M059J (cell line): ENCODE results near the gene LAIR1. TPM values are rescaled to one million over a fixed set of nuclear protein-coding genes. Genes with fewer than 3 reads are reported as not detected.
A peak's percentile ranks its signal among the peaks of the same experiment; 100 is the strongest.
"Not testable (repeated sequence)": the region's sequence is repeated elsewhere in the genome, so short reads cannot be mapped to it uniquely, and the experiment has no call there.

ENCODE experiments used
- DNase-seq: peaks from one replicate; pipeline ENCODE4 v3.0.0-alpha.2; 2012; ENCODE audit warnings: low read depth
- total RNA-seq: library from RNA; depleted of rRNA; stranded (reverse); fragments of >200 nt; shearing (Covaris generic); gene quantifications from 2 replicates; pipeline ENCODE4 v1.2.3, GENCODE V29; 2014

LAIR1 gene
- total RNA-seq, 1 experiment from 2014 or later: 0.15 TPM

GRCh38 chr19:54376610-54377285 lies 12.0 kb upstream of the LAIR1 start:
- no peak for DNase-seq

DNA sequence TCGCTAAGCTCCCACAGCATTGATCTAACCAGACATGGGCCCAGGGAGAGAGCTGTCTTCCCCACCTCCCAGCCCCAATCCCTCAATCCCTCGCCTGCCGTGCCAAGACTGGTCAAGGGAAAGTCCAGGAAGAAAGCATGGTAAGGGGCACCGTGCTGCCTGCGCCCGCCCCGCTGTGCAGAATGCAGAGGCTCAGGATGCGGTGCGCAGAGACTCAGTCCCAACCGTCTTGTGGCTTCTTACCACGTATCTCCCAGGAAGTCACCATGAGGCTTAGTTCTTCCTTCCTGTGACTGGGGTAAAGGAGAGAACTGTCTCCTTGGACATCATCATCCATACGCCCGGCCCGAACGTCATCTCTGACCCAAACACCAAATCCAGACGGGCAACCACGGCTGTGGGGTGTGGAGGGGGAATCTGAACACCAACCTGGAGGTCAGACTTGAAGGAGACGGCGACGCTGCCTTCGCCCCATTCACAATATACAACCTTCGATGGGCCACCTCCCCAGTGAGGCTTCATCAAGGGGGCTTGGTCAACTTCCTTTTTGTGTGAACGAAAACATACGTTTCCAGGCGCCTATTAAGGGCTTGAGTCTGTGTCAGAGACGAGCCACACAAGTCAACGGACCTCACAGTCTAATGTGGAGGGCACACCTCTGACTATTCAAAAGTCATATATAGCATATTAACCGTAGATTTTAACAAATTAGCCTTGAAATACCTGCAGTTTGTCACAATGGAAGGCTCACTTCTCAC lies 10.6 kb upstream of the LAIR1 start:
- not testable (repeated sequence) for DNase-seq

DNA sequence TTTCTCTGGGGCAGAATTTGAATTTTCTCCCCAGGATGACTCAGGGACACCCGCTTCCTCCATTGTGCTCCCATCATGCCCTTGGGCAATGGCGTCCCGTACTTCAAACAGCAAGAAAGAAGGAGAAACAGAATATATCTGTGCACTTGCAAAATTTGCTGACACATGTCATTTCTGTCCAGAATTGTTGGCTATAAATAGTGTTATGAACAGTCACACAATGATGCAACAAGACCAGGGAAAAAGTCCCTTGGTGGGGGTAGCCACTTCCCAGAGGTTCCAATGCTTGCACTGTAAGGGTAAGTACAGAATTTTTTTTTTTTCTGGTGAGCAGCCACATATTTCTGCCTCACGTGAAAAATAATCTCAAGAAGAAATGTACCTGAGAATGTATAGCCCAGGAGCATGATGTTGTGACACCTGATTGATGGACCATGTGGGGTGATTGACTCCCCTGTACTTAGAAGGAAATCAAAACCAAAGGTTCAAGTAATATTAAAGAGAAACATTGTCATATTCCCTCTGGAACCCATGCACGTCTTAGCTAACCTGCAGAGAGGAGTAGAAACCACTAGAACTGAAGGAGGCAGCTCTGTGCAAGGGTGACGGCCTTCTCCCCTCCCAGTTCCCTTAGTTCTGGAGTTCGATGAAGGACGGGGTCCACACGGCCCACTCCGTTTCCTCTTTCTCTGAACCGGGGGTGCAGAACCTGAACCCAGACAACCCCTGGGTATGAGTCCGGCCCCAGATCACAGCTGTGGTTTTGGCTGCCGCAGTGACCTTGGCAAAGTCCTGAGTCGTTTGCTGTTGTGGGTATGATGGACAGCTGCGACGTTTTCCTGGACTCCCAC lies 9.3 kb upstream of the LAIR1 start:
- peak; percentile 25 for DNase-seq

GRCh38 chr19:54371453-54371852 lies 6.7 kb upstream of the LAIR1 start:
- DNase-seq: not testable (repeated sequence)

- not testable (repeated sequence) for DNase-seq
Observed at GRCh38 chr19:54370434-54370796, 5.7 kb upstream of the LAIR1 start.

DNA sequence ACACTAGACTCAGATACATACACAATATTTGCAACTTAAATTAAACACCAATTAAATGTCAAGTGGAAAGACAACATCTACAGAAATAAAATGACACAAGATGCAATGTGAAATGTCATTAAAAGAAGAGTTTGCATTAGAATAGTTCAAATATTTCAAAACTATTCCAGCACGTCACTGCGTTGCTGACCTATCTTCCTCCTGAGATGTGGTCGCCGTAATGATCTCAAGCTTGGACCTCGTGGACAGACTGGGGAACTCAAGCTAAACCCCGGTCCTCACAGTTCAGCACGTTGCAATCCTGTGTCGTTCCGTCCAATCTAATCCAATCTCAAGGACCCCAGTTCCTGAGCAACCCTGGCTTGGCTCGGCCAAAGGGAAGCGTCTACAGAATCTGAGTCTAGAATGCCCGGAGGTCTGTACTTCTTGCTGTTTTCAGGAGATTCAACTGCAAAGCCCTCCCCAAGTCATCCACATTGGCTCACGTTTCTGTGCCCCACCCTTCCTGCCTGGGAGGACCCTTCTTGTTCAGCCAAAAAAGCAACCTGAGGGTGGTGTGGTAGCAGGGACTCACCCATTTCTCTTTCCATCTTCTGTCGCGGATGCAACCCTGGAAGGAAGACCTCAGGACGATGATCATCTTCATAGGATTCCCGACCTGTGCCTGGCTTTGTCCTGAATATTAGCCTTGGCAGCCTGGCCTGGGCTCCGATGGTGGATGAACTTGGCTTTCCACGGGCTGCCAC lies 5.1 kb upstream of the LAIR1 start:
- not testable (repeated sequence) for DNase-seq

DNA sequence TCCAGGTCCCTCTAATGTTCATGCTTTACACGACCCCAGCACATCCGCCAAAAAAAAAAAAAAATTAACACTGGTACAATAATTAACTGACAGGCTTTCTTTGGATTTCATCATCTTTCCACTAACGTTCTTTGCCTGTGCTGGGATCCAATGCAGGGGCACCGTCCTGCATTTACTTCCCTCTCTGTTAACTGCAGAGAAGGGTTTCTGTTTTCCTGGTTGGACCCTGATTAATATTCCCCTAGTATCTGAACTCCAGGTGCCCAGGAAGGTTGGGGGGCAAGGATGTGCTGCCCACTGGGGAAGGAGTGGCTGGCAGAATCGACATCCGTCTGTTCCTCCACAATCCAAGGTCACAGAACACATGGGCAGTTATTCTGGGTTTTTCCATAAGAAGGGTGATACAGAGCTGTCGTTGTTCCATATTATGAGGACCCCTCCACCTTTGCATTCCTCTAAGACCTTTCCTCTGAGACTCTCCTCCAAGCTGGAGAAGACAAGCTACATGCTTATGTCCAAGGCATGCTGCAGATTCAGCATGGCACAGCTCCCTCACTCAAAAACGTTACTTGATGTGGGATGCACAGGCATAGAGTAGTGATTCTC lies 4.5 kb upstream of the LAIR1 start:
- DNase-seq: no peak

DNA sequence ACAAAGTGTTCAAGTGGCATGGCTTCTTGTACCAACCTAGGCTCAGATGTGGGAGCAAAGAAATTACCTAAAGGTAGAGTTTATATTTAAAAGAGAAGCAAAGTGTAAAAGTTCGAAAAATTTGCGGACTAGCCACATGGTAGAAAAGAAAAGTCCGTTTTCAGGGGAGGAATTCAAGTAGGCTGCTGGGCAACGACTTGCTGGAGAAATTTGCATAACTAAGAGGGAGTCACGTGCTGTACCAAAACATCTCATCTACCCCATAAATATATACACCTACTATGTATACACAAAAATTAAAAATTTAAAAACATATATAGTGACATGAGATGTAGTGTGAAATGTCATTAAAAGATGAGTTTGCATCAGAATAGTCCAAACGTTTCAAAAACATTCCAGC lies 2.1 kb upstream of the LAIR1 start:
- no peak for DNase-seq

- DNase-seq: not testable (repeated sequence)
Observed at GRCh38 chr19:54365798-54366197, 1.1 kb upstream of the LAIR1 start.

- not testable (repeated sequence) for DNase-seq
Observed at GRCh38 chr19:54361680-54362422, 2.9 kb downstream of the LAIR1 start.

DNA sequence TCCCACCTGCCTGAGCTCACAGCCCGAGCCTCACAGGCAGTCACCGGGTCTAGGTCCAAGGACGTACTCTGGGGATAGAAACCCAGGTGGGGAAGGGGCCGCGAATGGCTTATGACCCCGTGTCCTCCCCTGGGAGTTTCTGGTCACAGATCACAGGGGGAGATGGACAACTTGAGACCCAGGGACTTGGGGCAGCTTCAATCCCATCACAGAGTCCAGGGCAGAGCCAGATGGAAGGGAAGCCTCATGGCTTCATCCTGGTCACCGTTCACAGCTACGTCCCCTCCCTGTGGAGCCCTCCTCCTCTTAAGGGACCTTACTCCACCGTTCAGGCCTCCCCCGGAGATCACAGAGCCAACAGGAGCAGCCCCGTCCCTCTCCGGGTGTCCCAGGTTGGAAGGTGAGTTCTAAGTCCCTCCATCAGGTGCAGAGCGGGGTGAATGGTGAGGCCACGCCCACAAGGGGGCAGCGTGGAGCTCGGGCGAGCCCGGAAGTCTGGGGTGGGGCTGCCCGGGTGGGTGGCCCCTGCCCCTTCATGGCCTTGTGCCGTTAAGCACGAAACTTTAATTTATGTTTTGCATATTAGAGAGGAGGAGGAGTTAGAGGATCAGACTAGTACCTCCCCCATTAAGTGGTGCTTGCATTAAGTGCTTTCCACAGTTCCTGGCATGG lies 5.4 kb downstream of the LAIR1 start:
- DNase-seq: not testable (repeated sequence)

DNA sequence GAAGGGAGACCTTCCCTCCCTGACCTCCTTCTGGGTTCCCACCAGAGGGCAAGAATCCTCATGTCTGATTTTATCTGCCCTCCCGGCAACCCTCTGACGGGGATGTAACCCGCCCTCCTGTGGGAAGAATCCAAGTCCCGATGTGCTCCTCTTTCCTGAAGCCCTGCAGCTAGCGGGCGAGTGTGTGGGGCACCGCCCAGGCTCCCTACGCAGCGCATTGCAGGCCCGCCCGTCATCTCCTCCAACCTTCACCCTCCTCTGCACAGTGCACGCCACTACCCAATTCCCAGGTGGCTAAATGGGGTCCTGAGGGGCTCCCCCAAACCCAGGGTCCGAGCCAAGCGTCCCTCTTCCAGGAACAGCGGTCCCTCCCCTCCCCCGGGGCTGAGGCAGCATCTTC lies 7.3 kb downstream of the LAIR1 start:
- DNase-seq: no peak

DNA sequence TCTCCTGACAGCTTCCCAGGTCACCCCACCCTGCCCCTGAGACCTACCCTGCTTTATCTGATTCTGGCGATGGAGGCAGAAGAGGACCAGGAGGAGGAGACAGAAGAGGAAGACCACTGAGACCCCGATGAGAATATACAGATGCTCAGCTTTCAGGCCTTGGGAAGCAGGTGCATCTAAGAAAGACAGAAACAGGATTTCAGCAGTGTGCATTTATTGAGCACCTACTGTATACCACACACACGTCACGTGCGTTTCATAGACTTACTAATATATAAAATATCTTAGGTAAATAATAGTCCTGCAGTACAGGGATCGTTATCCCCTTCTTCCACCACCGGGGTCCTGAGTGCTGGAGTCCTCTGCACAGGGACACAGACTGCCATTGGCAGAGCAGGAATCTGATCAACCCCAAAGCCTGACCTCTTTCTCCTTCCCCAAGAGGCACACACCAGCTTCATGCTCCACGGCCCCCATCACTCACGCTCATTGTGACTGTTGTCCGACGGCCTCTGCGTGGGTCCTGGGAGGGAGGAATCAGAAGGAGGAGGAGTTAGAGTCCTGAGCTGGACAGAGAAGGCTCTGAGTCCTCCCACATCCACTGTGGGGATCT lies 8.2 kb downstream of the LAIR1 start:
- DNase-seq: no peak

- no peak for DNase-seq
Observed at GRCh38 chr19:54355675-54356074, 9.1 kb downstream of the LAIR1 start.

- no peak for DNase-seq
Observed at GRCh38 chr19:54354761-54355160, 10.0 kb downstream of the LAIR1 start.

DNA sequence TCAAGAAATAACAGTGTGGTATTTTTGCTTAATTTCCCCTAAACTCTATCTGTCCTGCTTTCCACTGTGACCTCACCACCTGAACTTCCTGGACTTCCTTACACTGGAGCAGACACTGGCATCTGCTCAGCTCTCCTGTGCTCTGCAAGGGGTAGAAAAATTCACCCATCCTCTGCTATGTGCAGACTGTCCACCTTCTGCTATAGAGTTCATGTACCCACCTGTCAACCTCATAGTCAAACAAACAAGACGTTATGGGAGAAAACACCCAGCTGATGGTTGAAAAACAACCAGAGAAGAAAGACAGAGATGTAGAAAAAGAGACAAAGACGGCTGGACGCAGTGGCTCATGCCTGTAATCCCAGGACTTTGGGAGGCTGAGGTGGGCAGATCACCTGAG lies 12.2 kb downstream of the LAIR1 start:
- DNase-seq: no peak

DNA sequence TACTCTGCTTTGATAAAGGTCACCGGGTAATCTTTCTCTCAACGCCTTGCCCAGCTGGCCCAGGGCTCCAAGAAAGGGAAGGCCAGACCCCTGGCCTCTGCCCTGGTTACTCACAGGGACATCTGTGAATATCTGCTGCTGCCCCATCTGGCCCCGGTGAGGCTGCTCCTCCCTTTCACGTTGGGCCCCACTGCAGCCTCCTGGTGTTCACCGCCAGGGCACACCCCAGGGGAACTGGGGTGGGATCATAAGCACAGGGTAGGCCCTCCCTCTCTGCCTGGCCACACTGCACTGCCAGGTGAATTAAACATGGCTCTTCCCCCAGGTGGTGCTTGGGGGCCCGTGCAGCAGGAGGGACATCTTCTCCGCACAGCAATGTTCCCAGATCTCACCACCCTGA lies 12.7 kb downstream of the LAIR1 start:
- DNase-seq: no peak

DNA sequence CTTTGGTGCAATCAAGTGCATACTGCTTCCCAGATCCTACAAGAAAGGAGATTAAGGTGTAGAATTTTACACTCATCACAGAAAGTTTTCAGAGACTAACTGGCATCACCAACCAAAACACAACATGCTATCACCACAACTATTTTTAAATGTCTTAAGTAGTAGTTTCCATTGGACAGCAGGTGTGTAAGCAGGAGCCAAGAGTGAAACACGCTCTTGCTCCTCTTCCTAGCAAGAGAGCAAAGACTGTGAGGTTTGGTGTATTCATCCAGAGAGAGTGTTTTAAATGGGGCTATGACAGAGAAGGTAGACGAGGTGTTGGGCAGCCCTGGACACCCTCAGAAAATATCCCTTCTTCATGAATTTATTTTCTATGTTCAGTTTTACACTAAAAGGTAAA lies 13.3 kb downstream of the LAIR1 start:
- DNase-seq: no peak

DNA sequence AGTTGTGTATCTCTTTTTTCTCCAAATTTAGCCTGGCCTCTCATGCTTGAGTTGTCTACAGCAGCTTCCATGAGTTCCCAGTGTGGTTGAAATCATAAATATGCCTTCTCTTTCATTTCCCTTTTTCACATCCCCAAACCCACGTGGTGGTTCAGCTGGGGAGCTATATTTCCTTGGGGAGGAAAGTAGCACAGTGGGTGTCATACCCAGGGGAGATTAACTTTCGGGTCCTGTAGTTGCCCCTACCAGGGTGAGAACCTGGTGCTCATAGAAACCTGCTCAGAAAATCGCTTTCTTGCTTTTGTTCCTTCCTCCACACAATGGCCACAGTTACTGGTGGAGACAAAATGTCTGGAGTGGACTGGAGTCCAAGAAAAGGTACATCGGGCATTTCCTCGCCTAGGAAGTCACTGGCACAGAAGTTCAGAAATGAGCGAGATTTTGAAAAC lies 18.8 kb downstream of the LAIR1 start:
- no peak for DNase-seq

GRCh38 chr19:54343868-54344267 lies 20.9 kb downstream of the LAIR1 start:
- DNase-seq: no peak
